Nephron (organoid): ENCODE measurements around the gene CETN1.

Source experiments
- H3K27ac Mint-ChIP-seq, 3 experiments: 2 replicates each; pipeline ENCODE4 v1.8.0; 2020; ENCODE audit warnings: mixed read lengths in 3 of 3, mild to moderate bottlenecking in 2 of 3, moderate library complexity in 1 of 3
- H3K27me3 Mint-ChIP-seq: 2 replicates; pipeline ENCODE4 v1.8.0; 2021; ENCODE audit warnings: low read depth, mild to moderate bottlenecking, moderate library complexity, mixed read lengths
- H3K36me3 Mint-ChIP-seq: 2 replicates; pipeline ENCODE4 v1.8.0; 2020; ENCODE audit warnings: low read depth, mixed read lengths
- H3K4me1 Mint-ChIP-seq: 2 replicates; pipeline ENCODE4 v1.8.0; 2020; ENCODE audit warnings: mixed read lengths
- H3K4me3 Mint-ChIP-seq, 3 experiments: 2 replicates each; pipeline ENCODE4 v1.8.0; 2020; ENCODE audit warnings: mild to moderate bottlenecking in 3 of 3, mixed read lengths in 3 of 3, moderate library complexity in 2 of 3
- H3K9me3 Mint-ChIP-seq: 2 replicates; pipeline ENCODE4 v1.8.0; 2020; ENCODE audit warnings: mixed read lengths
- CTCF ChIP-seq, 3 experiments: fragments of 200-600 bp; sonication (generic); IDR thresholded peaks; one replicate each; pipeline ENCODE4 v1.5.0; 2021; ENCODE audit warnings: antibody characterized with exemption in 3 of 3; ENCODE audit not compliant: unreplicated experiment in 3 of 3

CETN1 gene

DNA sequence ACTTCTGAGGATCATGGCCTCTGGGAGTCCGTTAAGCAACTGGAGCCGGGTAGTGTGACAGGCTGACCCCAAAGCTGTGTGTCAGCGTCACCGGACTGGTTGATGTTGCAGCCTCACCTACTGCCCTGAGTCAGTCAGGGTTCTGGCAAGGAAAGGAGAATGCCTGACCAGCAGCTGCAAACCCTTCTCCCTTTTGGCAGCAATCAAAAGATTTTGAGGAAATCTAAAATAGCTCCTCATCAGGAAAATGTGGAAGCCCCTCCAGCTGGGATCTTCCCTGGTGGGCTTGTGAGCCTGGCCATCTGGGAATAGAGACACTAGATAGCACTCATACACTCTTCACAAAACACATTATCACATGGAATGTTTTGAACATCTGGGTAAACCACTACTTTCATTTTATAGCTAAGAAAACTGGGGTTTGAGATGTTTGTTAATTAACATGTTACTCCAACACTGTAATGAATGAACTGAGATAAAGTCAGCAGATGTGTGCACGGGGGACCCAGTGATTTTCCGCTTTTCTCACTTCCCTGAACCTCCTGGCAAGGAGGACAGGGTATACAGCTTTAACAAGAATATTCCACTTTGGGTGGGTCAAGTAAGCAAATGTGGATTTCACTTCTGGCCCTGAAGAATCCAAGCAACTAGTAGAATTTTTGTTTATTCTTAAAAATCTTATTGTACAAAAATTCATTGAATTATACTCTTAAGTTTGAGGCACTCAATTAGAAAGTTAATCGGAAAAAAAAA is 41.3 kb downstream of the CETN1 start:
- Mint-ChIP-seq H3K36me3 (peaks cover 6% of the 10 kb centered on the region), H3K27me3 (no peaks in the 10 kb centered on the region), H3K4me1 (peaks cover 22% of the 10 kb centered on the region), H3K4me3 (no peak overlapping the region), H3K27ac (no peak overlapping the region), H3K9me3 (no peaks in the 10 kb centered on the region)
- TF ChIP-seq CTCF (IDR thresholded peaks at IDR 0.05; ENCODE audit: unreplicated experiment in 3 of 3), result no peak

DNA sequence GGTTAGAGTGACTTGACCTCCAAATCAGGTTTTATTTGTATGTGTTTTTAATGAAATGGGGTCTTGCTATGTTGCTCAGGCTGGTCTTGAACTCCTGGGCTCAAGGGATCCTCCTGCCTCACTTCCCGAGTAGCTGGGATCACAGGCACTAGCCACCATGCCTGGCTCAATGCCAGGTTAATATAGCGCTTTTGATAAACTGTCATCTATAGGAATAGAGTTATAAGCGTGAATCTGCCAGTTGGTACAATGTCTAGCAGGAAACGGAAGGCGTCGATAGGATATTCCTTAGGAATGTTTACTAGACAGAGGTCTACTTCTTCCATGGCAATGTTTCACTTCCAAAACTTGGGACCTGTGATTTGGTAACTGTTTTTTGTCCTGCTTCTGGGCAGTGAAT is 42.1 kb downstream of the CETN1 start:
- H3K4me1 Mint-ChIP-seq, result peaks cover 20% of the 10 kb centered on the region
- no peak for TF ChIP-seq CTCF (IDR thresholded peaks at IDR 0.05; ENCODE audit: unreplicated experiment in 3 of 3)
- no peaks in the 10 kb centered on the region for H3K27me3 Mint-ChIP-seq
- no peaks in the 10 kb centered on the region for H3K9me3 Mint-ChIP-seq
- H3K4me3 Mint-ChIP-seq, result no peak overlapping the region
- peaks cover 6% of the 10 kb centered on the region for H3K36me3 Mint-ChIP-seq
- no peak overlapping the region for H3K27ac Mint-ChIP-seq

DNA sequence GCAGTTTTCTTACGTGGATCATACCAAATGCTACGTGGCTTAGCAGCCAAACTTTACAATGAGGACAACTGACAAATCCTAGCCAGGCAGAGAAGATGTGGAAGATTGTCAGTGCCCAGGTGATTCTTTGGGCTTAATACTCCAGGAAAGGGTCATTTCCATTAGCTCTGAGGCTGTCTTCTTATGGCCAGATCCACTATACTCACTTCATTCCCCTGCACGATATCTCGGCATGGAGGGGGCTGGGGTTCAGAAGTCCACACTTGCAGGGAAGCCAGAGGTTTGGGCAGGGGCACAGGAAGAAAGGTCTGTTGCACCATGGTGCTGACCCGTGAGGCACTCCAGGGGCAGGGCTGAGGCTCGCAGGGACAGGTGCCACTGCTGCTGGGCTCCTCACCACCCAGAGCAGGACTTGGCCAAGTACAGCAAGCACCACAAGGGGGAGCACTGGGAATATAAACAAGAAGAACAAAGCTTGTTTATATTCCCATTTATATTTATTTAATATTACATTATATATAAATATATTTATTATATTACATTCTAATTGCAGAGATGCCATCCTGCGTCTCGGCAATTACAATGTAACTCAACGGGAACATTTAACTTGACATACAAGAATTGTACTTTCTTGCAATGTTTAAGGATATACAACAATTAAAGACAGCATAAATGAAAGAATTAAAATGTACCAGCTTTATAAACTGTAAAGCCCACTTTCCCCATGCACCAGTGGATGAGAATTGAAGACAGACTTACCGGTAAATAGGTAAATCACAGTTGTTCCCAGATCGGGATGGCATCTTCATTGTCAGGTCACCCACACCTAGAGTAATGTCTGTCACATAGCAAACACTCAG is 43.8 kb downstream of the CETN1 start:
- H3K9me3 Mint-ChIP-seq, result no peaks in the 10 kb centered on the region
- H3K27ac Mint-ChIP-seq, result no peak overlapping the region
- peak; percentile 69 to 77 (median 75) for TF ChIP-seq CTCF (IDR thresholded peaks at IDR 0.05; ENCODE audit: unreplicated experiment in 3 of 3)
- H3K36me3 Mint-ChIP-seq, result peaks cover 6% of the 10 kb centered on the region
- no peaks in the 10 kb centered on the region for H3K27me3 Mint-ChIP-seq
- H3K4me1 Mint-ChIP-seq, result peaks cover 11% of the 10 kb centered on the region
- no peak overlapping the region for H3K4me3 Mint-ChIP-seq

DNA sequence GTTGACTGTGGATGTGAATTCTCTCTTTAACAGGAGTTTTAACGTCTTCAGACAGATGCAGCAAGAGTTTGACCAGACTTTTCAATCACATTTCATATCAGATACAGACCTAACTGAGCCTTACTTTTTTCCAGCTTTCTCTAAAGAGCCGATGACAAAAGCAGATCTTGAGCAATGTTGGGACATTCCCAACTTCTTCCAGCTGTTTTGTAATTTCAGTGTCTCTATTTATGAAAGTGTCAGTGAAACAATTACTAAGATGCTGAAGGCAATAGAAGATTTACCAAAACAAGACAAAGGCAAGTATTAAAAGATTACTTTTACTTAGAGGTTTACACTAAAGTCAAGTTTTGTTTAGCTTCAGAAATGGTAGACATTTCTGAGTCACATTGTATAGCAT is 47.1 kb downstream of the CETN1 start:
- Mint-ChIP-seq H3K4me3 (no peak overlapping the region), H3K4me1 (no peaks in the 10 kb centered on the region), H3K27ac (no peak overlapping the region), H3K9me3 (no peaks in the 10 kb centered on the region), H3K27me3 (no peaks in the 10 kb centered on the region), H3K36me3 (peaks cover 9% of the 10 kb centered on the region)
- no peak for TF ChIP-seq CTCF (IDR thresholded peaks at IDR 0.05; ENCODE audit: unreplicated experiment in 3 of 3)

GRCh38 chr18:629269-630150 is 49.3 kb downstream of the CETN1 start:
- Mint-ChIP-seq H3K4me1 (peaks cover 1% of the 10 kb centered on the region), H3K4me3 (no peak overlapping the region), H3K27me3 (no peaks in the 10 kb centered on the region), H3K36me3 (peaks cover 9% of the 10 kb centered on the region), H3K9me3 (no peaks in the 10 kb centered on the region), H3K27ac (peak overlapping the region in 1 of 3 experiments; percentile 31)
- TF ChIP-seq CTCF (IDR thresholded peaks at IDR 0.05; ENCODE audit: unreplicated experiment in 3 of 3), result peak in 1 of 3 experiments; percentile 10
